Fibroblast of lung (primary cell): ENCODE results near the gene M6PR. TPM values are rescaled to one million over a fixed set of nuclear protein-coding genes. Genes with fewer than 3 reads are reported as not detected.

Experiments used
- DNase-seq, 2 donors: peaks; one replicate each; pipeline versions ENCODE4 v3.0.0 to v3.0.0-alpha.2; 2010; ENCODE audit warnings: low read depth in 2 of 2
- H2AFZ ChIP-seq: 2 replicates; pipeline ENCODE4 v1.5.1; 2012; ENCODE audit warnings: low read length, control low read depth, inconsistent platforms
- H3K27ac ChIP-seq: 2 replicates; pipeline ENCODE4 v1.5.1; 2011; ENCODE audit warnings: low read length, control low read depth; ENCODE audit not compliant: insufficient read depth
- H3K27me3 ChIP-seq: 2 replicates; pipeline ENCODE4 v1.5.1; 2011; ENCODE audit warnings: mild to moderate bottlenecking, low read length; ENCODE audit not compliant: control insufficient read depth, insufficient read depth
- H3K36me3 ChIP-seq: 2 replicates; pipeline ENCODE4 v1.5.1; 2011; ENCODE audit warnings: low read length; ENCODE audit not compliant: control insufficient read depth, insufficient read depth
- H3K4me1 ChIP-seq: 2 replicates; pipeline ENCODE4 v1.5.1; 2011; ENCODE audit warnings: low read length; ENCODE audit not compliant: control insufficient read depth, insufficient read depth; ENCODE audit errors: extremely low read depth
- H3K4me2 ChIP-seq: 2 replicates; pipeline ENCODE4 v1.5.1; 2011; ENCODE audit warnings: low read length, control low read depth; ENCODE audit not compliant: insufficient read depth; ENCODE audit errors: extremely low read depth
- H3K4me3 ChIP-seq, 4 experiments: fragments of 200-600 bp in 1 of 4; sonication (generic) in 1 of 4; replicated peaks in 1 of 4; 2 replicates each; pipeline ENCODE4 v1.5.1; 2011 to 2016; ENCODE audit warnings: low read length in 4 of 4, low read depth in 3 of 4, mild to moderate bottlenecking in 3 of 4, control low read depth in 2 of 4, inconsistent platforms in 1 of 4, mixed read lengths in 1 of 4; ENCODE audit not compliant: insufficient read depth in 1 of 4; ENCODE audit errors: control extremely low read depth in 1 of 4
- H3K79me2 ChIP-seq: 2 replicates; pipeline ENCODE4 v1.5.1; 2012; ENCODE audit warnings: mild to moderate bottlenecking, low read length, inconsistent platforms; ENCODE audit not compliant: control insufficient read depth, insufficient read depth
- H3K9ac ChIP-seq: 2 replicates; pipeline ENCODE4 v1.5.1; 2011; ENCODE audit warnings: mild to moderate bottlenecking, low read length, control low read depth; ENCODE audit not compliant: insufficient read depth
- H3K9me3 ChIP-seq: 2 replicates; pipeline ENCODE4 v1.5.1; 2012; ENCODE audit warnings: low read depth, low read length; ENCODE audit not compliant: control insufficient read depth, insufficient read depth
- H4K20me1 ChIP-seq: 2 replicates; pipeline ENCODE4 v1.5.1; 2011; ENCODE audit warnings: low read length; ENCODE audit not compliant: control insufficient read depth, insufficient read depth; ENCODE audit errors: extremely low read depth
- CTCF ChIP-seq, 2 donors: IDR thresholded peaks in 1 of 2; conservative IDR thresholded peaks in 1 of 2; 1 replicate in 1 of 2; 2 replicates in 1 of 2; pipeline ENCODE4 v1.5.1; 2011 to 2012; ENCODE audit warnings: low read length in 2 of 2, control low read depth in 1 of 2, inconsistent platforms in 1 of 2, low read depth in 1 of 2, mild to moderate bottlenecking in 1 of 2
- EZH2 ChIP-seq: IDR thresholded peaks from 2 replicates; pipeline ENCODE4 v1.5.1; 2012; ENCODE audit warnings: low read length, control low read depth, mild to moderate bottlenecking; ENCODE audit errors: missing control alignments
- polyA plus RNA-seq, 2 donors: library from polyadenylated mRNA; depleted of rRNA in 1 of 2; stranded (reverse) in 1 of 2; unstranded in 1 of 2; fragments of >200 nt; gene quantifications; 2 replicates each; pipeline ENCODE4 v1.2.1, GENCODE V29; 2011 to 2012; ENCODE audit warnings: missing spikeins in 1 of 2
- total RNA-seq: library from RNA; depleted of rRNA; stranded (reverse); fragments of >200 nt; gene quantifications from 2 replicates; pipeline ENCODE4 v1.2.1, GENCODE V29; 2014

Gene M6PR
- total and polyA plus RNA-seq, 2 donors (not counting 1 experiment from before 2014, with no cell fraction given): 102 to 292 TPM

GRCh38 chr12:8958066-8958465 is 8.6 kb upstream of the M6PR start:
- H3K27me3 ChIP-seq: no peaks in the 10 kb centered on the region
- no peak overlapping the region for H3K4me3 ChIP-seq
- H3K4me1 ChIP-seq: no peaks in the 10 kb centered on the region
- no peak overlapping the region for H3K9ac ChIP-seq
- no peak overlapping the region for H3K4me2 ChIP-seq
- no peaks in the 10 kb centered on the region for H3K9me3 ChIP-seq
- no peak overlapping the region for H3K27ac ChIP-seq
- no peaks in the 10 kb centered on the region for H4K20me1 ChIP-seq
- TF ChIP-seq CTCF (conservative IDR thresholded peaks at IDR 0.05 in 1 of 2, IDR thresholded peaks at IDR 0.05 in 1 of 2; ENCODE audit: low read depth in 1 of 2, low read length in 2 of 2): no peak
- TF ChIP-seq EZH2: no peak
- H2AFZ ChIP-seq: no peak overlapping the region
- no peak for DNase-seq
- no peaks in the 10 kb centered on the region for H3K36me3 ChIP-seq
- H3K79me2 ChIP-seq: no peaks in the 10 kb centered on the region

GRCh38 chr12:8957561-8957960 is 8.1 kb upstream of the M6PR start:
- no peak overlapping the region for H3K9ac ChIP-seq
- no peak for TF ChIP-seq CTCF (conservative IDR thresholded peaks at IDR 0.05 in 1 of 2, IDR thresholded peaks at IDR 0.05 in 1 of 2; ENCODE audit: low read depth in 1 of 2, low read length in 2 of 2)
- no peak for TF ChIP-seq EZH2
- H2AFZ ChIP-seq: no peak overlapping the region
- H4K20me1 ChIP-seq: no peaks in the 10 kb centered on the region
- H3K79me2 ChIP-seq: no peaks in the 10 kb centered on the region
- no peak overlapping the region for H3K4me2 ChIP-seq
- no peak overlapping the region for H3K27ac ChIP-seq
- no peaks in the 10 kb centered on the region for H3K9me3 ChIP-seq
- DNase-seq: no peak
- no peaks in the 10 kb centered on the region for H3K36me3 ChIP-seq
- H3K4me1 ChIP-seq: no peaks in the 10 kb centered on the region
- no peaks in the 10 kb centered on the region for H3K27me3 ChIP-seq
- no peak overlapping the region for H3K4me3 ChIP-seq

- Histone ChIP-seq H3K36me3 (no peaks in the 10 kb centered on the region), H3K9ac (no peak overlapping the region), H3K4me1 (no peaks in the 10 kb centered on the region), H3K9me3 (no peaks in the 10 kb centered on the region), H3K27ac (no peak overlapping the region), H3K27me3 (no peaks in the 10 kb centered on the region), H4K20me1 (no peaks in the 10 kb centered on the region), H3K4me2 (no peak overlapping the region), H3K79me2 (no peaks in the 10 kb centered on the region), H2AFZ (no peak overlapping the region), H3K4me3 (no peak overlapping the region)
- TF ChIP-seq CTCF (conservative IDR thresholded peaks at IDR 0.05 in 1 of 2, IDR thresholded peaks at IDR 0.05 in 1 of 2; ENCODE audit: low read depth in 1 of 2, low read length in 2 of 2) (no peak), EZH2 (no peak)
- DNase-seq: no peak
These were observed 7.3 kb upstream of the M6PR start for GRCh38 chr12:8956772-8957171.
